Right lobe of liver (tissue), 4 donors: ENCODE results near the gene NFATC1.

ENCODE experiments used
- CTCF ChIP-seq, 4 donors: fragments of 200-600 bp in 3 of 4; fragments of 450-650 bp in 1 of 4; IDR thresholded peaks; one replicate each; pipeline versions ENCODE4 v1.5.1 to v1.8.0; 2016 to 2022; ENCODE audit warnings: antibody characterized with exemption in 4 of 4, mild to moderate bottlenecking in 2 of 4
- POLR2A ChIP-seq: fragments of 450-650 bp; IDR thresholded peaks from one replicate; pipeline ENCODE4 v1.6.1; 2017; ENCODE audit warnings: antibody characterized with exemption, mild to moderate bottlenecking
- donor health status: DM: no; HTN: no; CAD: no.
- donor health status: DM: no; HTN: no; CAD: no.
- donor health status: DM: no; HTN: yes; CAD: no.

- TF ChIP-seq CTCF (IDR thresholded peaks at IDR 0.05): no peak
- no peak for TF ChIP-seq POLR2A
Measured at GRCh38 chr18:79542876-79543750, 147.4 kb downstream of the NFATC1 start.
